AG08396 (cell line): ENCODE results near the gene AEBP1.

Experiments used
- DNase-seq: peaks from one replicate; pipeline ENCODE4 v3.0.0; 2012; ENCODE audit warnings: low spot score, mixed read lengths

AEBP1 gene

GRCh38 chr7:44105832-44106231 is 1.7 kb downstream of the AEBP1 start:
- no peak for DNase-seq

GRCh38 chr7:44106311-44107065 is 2.3 kb downstream of the AEBP1 start:
- DNase-seq, result no peak

GRCh38 chr7:44107116-44107960 is 3.2 kb downstream of the AEBP1 start:
- DNase-seq, result no peak

GRCh38 chr7:44107961-44108767 is 4.0 kb downstream of the AEBP1 start:
- DNase-seq, result no peak

GRCh38 chr7:44108768-44109750 is 4.9 kb downstream of the AEBP1 start:
- no peak for DNase-seq

GRCh38 chr7:44109991-44110390 is 5.8 kb downstream of the AEBP1 start:
- no peak for DNase-seq

- DNase-seq, result no peak
These were observed 6.8 kb downstream of the AEBP1 start for GRCh38 chr7:44110719-44111635.

GRCh38 chr7:44111761-44112160 is 7.6 kb downstream of the AEBP1 start:
- DNase-seq, result no peak

- DNase-seq, result no peak
These were observed 8.3 kb downstream of the AEBP1 start for GRCh38 chr7:44112231-44112996.

- DNase-seq, result no peak
These were observed 9.0 kb downstream of the AEBP1 start for GRCh38 chr7:44112997-44113763.

- no peak for DNase-seq
These were observed 9.7 kb downstream of the AEBP1 start for GRCh38 chr7:44113764-44114354.

GRCh38 chr7:44114586-44115310 is 10.6 kb downstream of the AEBP1 start:
- no peak for DNase-seq

- no peak for DNase-seq
These were observed 12.1 kb downstream of the AEBP1 start for GRCh38 chr7:44116087-44116788.

GRCh38 chr7:44116789-44117666 is 12.9 kb downstream of the AEBP1 start:
- no peak for DNase-seq

GRCh38 chr7:44117801-44118429 is 13.8 kb downstream of the AEBP1 start:
- DNase-seq, result no peak
